Stimulated activated CD4-positive, alpha-beta T cell treated with anti-CD3 and anti-CD28 coated beads, Interleukin-12 subunit alpha, Interleukin-12 subunit beta, amount 100 ng/mL, for 4 hours (primary cell): ENCODE data around the gene VCP.

Experiments
- DNase-seq: peaks from one replicate; pipeline ENCODE4 v3.0.0-alpha.2; 2020

The VCP gene

GRCh38 chr9:35072461-35073278, at the start of gene VCP:
TSS of gene VCP (minus strand) at chr9:35072625. CDS start at chr9:35072353, 272 bp downstream.
- peak; percentile 92 for DNase-seq

GRCh38 chr9:35116898-35117551, 44.6 kb upstream of the VCP start:
- DNase-seq: peak; percentile 76

DNA sequence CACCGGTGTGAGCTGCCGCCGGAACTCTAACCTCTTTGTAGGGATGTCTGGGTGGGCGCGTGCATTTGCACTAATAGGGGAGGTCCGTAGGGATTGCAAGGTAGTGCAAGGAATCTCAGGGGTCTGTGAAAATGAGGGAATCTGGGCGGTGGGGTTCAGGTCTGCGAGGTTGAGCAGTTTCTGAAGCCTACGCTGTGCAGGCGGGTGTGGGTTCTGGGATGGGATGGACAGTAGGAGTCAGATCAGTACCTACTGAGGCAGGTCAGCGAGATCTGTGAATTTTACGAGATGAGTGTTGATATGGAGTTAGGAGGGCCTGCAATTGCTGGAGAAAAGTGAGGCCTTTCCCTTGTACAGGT, 44.1 kb upstream of the VCP start:
- no peak for DNase-seq

DNA sequence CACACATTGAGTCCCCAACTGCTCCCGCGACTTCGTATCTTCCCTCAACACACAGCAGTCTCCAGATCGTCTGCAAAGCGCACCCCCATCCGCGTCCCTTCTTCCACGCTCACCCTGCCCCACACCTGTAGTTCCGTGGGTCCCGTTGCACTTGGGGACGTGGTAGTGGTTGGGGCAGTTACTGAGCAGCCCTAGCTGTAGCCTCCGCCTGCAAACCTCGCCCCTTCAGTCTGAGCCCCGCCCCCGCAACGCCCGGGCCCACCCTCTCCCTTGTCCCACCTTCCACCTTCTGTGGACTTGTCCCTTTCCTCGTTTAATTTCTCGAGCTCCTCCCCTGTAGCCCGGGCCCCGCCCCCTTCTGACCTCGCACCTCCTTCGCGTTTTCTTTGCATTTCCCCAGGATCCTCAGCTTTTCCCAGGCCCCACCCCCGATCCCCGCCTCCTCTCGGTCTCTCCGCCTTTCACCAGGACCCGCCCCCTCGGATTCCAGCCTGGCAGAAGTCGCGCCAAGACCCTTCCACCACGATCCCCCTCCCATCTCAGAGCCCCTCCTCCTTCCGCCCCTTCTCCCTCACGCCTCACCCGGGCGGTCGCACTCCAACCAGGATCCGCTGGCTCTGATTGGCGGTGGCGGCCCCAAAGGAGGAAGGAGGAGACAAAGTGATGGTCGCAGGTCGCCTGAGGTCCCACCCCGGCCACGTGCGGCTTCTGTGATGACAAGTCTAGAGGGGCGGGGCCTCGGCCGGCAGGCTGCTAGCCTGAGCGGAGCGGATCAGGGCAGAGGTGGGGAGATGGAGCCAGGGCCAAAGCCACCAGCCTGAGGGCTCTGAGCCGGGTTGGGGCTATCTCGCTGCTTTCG, 43.5 kb upstream of the VCP start, which contains the start of gene ATOSB:
TSS of gene ATOSB (minus strand) at position 183 of the 859 bp plus-strand sequence. CDS start 7,588 bp downstream, outside the sequence.
- peak; percentile 89 for DNase-seq

DNA sequence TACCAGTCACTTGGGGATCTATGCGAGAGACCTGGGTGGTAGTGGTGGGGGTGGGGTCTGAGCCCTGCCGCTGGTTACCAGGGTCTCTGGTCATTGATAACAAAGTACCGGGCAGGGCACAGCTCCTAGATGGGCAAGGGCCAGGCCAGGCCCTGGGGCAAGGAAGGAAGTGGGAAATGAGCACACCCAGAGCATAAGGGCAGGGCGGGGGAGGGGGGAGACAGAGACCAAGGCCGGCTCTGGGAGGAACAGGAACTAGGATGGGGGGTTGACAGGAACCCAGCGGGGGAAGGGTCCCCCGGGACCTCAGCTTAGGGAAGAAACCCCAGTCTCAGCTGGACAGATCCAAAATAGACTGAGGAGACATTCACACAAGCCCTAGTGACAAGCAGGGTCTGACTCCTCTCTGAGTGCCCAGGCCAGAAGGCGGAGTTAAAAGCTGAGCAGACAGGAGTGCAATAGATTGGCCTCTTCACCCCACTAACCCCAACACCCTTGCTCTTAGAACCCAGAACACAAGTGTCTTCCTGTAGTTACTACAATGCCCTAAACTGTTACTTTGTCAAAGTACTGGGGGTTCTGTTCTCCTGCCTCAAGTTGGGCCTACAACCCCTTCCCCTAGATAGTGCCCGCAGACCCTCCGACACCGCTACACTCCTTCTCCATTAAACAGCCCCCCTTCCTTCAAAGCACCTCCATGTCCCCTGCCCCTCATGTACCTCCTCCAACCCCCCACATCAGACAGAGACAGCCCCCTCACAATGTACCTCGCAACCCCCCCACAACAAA, 42.6 kb upstream of the VCP start:
- no peak for DNase-seq

- peak; percentile 48 for DNase-seq
These were observed 41.9 kb upstream of the VCP start for GRCh38 chr9:35114113-35114839.

DNA sequence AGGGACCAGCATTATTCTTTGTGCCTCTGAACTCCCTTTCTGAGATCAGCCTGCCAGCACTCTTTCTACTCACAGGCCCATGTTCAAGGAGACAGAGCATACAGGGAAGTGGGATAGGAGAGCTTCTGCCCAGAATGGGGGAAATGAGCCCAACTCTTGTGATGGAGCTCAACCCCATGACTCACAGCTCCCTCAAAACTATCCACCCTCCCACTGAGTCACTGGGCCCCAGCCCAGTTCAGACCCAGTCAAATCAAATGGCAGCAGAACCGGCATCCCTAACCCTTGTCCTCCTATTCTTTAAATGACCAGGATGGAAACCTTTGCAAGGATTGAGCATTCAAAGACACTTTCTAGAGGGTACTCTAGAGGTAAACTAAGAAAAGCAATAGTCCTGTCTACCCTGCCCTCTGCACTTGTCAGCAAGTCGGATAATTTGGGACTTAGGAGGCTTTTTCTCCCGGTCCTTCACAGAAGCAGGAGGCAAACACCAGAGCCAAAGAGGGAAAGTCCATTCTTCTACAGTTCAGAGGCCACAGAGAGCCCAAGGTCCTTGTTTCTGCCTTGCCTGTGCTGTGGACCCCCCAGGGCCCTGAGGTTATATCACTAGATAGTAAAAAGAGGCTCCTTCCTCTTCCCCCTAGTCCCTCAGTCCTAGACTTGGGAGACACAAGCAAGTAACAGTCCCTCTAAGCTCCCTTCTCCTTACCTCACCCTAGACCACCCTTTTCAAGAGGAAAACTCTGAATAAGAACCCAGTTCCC, 40.0 kb upstream of the VCP start:
- DNase-seq: no peak

GRCh38 chr9:35111001-35111933, 38.8 kb upstream of the VCP start:
- peak; percentile 94 for DNase-seq

- DNase-seq: no peak
These were observed 37.9 kb upstream of the VCP start for GRCh38 chr9:35110327-35110761.

DNA sequence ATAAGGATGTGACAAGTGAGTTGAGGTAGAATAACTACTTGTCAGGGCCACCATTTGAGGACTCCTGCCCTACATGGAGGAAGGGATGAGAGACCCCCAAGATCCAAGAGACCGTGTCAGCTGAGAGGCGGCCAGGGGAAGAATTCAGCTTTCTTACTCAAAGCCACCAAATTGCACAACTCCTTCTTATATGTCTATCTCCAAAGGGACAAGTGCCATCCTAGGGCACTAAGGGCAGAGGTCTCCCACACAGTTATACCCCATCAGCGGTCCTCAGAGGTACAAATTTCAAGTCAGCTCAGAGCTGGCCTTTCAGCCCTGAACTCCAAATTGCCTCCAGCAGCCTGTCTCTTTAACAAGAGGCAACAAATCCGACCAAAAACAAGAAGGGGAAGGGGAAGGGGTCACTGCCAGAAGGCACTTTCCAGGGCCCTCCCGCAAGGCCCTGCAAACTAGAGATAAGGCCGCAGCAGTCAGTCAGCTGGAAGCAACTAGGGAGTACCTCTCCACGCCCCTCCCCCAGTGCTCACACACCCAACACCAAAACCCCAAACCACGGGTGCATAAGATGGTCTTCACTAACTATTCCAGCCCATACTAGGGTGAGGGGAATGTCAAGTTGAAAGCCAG, 36.6 kb upstream of the VCP start:
- no peak for DNase-seq

DNA sequence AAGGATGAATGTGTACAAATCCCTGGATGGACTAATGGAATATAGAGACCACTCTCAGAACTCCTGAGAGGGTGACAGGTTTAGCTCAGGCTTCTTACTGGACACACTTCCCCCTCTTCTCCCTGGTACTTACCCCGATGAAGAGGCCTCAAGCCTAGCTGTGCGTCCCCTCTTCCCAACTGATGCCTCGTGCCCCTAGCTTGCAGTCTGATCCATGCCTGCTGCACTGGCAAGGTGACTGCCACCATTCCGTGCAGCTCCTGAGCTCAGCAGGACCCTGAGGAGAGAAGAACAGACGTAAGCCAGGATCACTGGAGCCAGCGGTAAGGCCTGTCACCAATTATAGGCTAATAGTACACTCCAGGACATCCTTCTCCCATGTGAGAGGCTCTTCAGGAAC, 36.0 kb upstream of the VCP start:
- DNase-seq: no peak

DNA sequence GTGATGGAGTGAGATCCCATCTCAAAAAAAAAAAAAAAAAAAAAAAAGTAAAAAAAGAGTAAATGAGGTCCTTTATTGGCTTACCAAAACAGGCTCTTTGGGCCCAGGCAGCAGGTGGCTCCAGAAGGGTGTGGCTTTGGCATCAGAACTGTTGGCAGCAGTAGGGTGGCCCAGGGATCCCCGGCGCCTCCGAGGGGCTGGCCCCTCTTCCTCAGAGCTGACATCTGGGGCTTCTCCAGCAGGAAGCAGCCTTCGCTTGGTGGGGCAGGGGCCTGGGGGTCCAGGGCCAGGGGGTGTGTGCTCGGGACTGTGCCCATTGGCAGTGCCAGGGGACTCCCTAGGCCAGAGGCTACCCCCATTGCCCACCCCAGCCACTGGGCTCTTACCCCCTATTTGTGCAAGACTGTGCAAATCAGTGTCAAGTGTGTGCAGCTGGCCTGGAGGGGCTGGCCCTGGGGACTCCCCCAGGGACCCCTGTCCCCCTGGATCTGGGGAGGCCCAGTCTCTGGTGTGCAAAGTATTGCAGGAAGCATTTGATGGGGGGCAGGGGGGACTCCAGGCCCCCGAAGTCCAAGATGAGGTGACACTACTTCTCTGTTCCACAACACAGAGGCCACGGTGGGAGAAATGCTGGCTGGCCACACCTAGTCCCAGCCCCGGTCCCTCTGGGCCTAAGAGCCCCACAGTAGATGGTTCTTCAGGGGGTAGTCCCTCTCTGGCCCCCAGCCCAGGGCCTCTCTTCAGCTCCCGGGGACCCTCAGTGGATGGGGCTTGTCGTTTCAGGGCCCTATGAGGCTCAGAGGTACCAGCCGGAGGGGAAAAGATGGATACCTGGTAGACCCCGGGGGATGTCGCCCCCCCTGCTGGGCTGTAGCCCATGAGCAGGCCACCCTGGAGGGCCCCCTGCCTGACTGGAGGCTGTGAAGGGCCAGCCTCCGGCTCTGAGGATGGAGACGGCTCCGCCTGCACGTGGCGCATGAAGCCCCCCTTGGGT, 35.2 kb upstream of the VCP start:
- no peak for DNase-seq

DNA sequence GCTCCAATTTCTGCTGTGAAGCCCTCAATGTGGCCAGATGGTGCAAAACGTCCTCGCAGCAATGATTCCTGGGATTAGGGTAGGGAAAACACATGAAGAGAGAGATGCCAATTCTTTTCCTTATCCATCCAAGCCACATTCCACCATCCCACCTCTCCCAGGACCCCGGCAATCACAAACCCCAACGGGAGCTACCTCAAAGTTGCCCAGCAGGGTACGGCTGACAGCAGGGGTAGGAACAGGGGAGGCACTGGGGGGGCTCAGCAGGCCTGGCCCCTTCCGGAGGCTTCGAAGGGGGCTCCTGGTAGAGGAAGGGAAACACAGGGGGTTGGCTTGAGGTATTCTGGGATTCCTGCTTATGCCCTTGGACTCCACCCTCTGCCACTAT, 33.9 kb upstream of the VCP start:
- no peak for DNase-seq

GRCh38 chr9:35105571-35106342, 33.3 kb upstream of the VCP start:
- DNase-seq: no peak

DNA sequence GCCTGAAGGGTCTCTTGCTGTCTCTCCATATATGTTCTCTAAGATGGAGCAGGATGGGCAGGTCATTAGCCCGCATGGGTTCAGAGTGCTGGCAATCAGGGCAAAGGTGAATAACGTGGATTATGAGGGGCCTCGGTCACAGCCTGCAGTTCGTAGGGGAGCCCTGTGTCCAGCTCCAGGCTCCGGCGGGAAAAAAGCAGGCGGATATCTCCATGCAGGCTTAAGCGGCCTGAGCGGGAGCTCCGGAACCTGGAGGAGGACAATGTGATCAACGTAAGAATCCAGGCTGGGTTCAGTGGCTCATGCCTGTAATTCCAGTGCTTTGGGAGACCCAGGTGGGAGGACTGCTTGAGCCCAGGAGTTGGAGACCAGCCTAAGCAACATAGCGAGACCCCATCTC, 32.7 kb upstream of the VCP start:
- DNase-seq: no peak

DNA sequence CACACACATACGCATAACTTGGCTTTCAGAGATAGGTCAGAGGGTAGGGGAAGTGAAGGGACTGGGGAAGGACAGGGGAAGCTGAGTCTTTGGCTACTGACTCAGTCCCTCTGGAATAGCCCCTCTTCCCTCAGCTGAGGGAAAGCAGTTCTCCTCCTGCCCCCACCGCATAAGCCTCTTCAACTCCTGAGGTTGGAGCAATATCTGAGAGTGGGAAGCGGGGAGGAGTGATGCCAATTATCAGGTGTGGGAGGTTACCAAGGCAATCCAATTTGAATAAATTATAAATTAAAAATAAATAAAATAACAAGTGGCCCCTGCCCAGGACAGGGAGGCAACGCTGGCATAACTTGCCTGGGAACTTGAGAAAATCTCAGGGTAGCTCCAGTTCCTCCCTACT, 32.2 kb upstream of the VCP start:
- DNase-seq: no peak

DNA sequence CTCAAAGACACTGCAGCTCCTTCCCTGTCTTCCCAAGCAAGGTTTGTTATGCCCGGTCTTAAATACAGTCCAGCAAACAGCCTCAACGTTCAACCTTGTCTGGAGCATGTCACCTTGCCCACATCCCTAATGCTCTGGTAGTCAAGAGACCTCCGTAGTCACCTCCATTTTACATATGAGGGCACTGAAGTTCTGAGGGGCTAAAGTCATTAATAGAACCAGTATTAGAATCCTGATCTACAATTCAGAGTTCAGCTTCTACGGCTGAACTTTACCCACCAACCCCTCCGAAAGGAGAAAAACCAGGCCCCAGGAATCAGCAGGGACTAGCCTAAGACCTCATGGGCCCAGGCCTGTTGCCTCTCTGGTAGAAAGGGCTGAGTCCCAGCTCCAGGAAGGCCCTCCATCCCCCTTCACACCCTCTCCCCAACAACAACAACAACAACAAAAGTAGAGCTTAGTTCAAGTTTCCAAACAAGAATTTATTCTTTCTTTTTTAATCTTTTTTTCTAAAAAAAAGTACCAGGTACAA, 31.3 kb upstream of the VCP start:
- DNase-seq: no peak
